K562 (cell line): ENCODE results near the gene STEAP1B.
"Not testable (repeated sequence)": the region's sequence is repeated elsewhere in the genome, so short reads cannot be mapped to it uniquely, and the experiment has no call there.

Source experiments
- FOXJ3 ChIP-seq: sonication (generic); formaldehyde crosslinking; IDR thresholded peaks from 2 replicates; pipeline ENCODE4 v1.4.0; 2020; ENCODE audit warnings: mild to moderate bottlenecking, missing genetic modification reagents
- POLR2A ChIP-seq: fragments of 450-650 bp; conservative IDR thresholded peaks from 2 replicates; pipeline ENCODE4 v1.6.1; 2016

- TF ChIP-seq POLR2A; FOXJ3 (CRISPR knock-in tag): not testable (repeated sequence)
Observed at GRCh38 chr7:22514963-22515362, 15.0 kb upstream of the STEAP1B start.
